ENCODE measurements around the gene KRT26. TPM values are rescaled to one million over a fixed set of nuclear protein-coding genes. Genes with fewer than 3 reads are reported as not detected.

Gene KRT26
- total and polyA plus RNA-seq, 9 donors = not detected

- no peaks in the 10 kb centered on the region for H3K4me1 ChIP-seq (ENCODE audit: insufficient read depth)
- H3K27me3 ChIP-seq = no peaks in the 10 kb centered on the region
- WGBS, 3 donors = 17 to 24% (median 21%) methylated on average over 1 of the region's 1 CpG
- H3K36me3 ChIP-seq = no peaks in the 10 kb centered on the region
- no peak overlapping the region for H3K4me3 ChIP-seq
- TF ChIP-seq CTCF (IDR thresholded peaks at IDR 0.05) (no peak), POLR2A (IDR thresholded peaks at IDR 0.05) (no peak), EP300 (IDR thresholded peaks at IDR 0.05) (no peak)
- H3K9me3 ChIP-seq = peaks cover 3 to 4% of the 10 kb centered on the region in 2 donors
- DNase-seq = no peak
- H3K27ac ChIP-seq = no peak overlapping the region
- intact Hi-C loops (cut with DNase I) = no loop called here
Measured at GRCh38 chr17:40760105-40761016, 11.6 kb downstream of the KRT26 start.

- Histone ChIP-seq H3K4me1 (ENCODE audit: insufficient read depth) (no peaks in the 10 kb centered on the region), H3K27me3 (no peaks in the 10 kb centered on the region), H3K36me3 (no peaks in the 10 kb centered on the region), H3K4me3 (no peak within 1 kb of the TSS), H3K27ac (no peak within 1 kb of the TSS), H3K9me3 (peaks cover 0 to 2% of the 10 kb centered on the region in 2 donors)
- DNase-seq = no peak
- WGBS, 3 donors = 66 to 71% (median 68%) methylated on average over 4 of the region's 4 CpGs
- no peak for TF ChIP-seq EP300 (IDR thresholded peaks at IDR 0.05)
- TF ChIP-seq POLR2A (IDR thresholded peaks at IDR 0.05) = no peak
- TF ChIP-seq CTCF (IDR thresholded peaks at IDR 0.05) = no peak
- intact Hi-C loops (cut with DNase I) = no loop called here
Measured at GRCh38 chr17:40755231-40755630, 16.8 kb downstream of the KRT26 start, which contains the start of gene KRT25. Gene KRT25, minus strand, starts transcription at chr17:40755331. Its CDS starts 60 bp downstream, at chr17:40755271.

- intact Hi-C loops (cut with DNase I) = no loop called here
- Histone ChIP-seq H3K27ac (no peak overlapping the region), H3K36me3 (no peaks in the 10 kb centered on the region), H3K9me3 (no peaks in the 10 kb centered on the region), H3K4me3 (no peak overlapping the region), H3K4me1 (ENCODE audit: insufficient read depth) (no peaks in the 10 kb centered on the region), H3K27me3 (no peaks in the 10 kb centered on the region)
- 91% methylated on average over 3 of the region's 3 CpGs for WGBS, 3 donors
- DNase-seq = no peak
- TF ChIP-seq POLR2A (IDR thresholded peaks at IDR 0.05) = no peak
- TF ChIP-seq CTCF (IDR thresholded peaks at IDR 0.05) = no peak
- no peak for TF ChIP-seq EP300 (IDR thresholded peaks at IDR 0.05)
Measured at GRCh38 chr17:40753804-40754203, 18.2 kb downstream of the KRT26 start.

- H3K4me1 ChIP-seq (ENCODE audit: insufficient read depth) = no peaks in the 10 kb centered on the region
- no peaks in the 10 kb centered on the region for H3K36me3 ChIP-seq
- H3K4me3 ChIP-seq = no peak overlapping the region
- 82 to 85% (median 84%) methylated on average over 14 of the region's 14 CpGs for WGBS, 3 donors
- H3K27ac ChIP-seq = no peak overlapping the region
- DNase-seq = no peak
- no peaks in the 10 kb centered on the region for H3K27me3 ChIP-seq
- H3K9me3 ChIP-seq = no peaks in the 10 kb centered on the region
- TF ChIP-seq POLR2A (IDR thresholded peaks at IDR 0.05) (no peak), CTCF (IDR thresholded peaks at IDR 0.05) (no peak), EP300 (IDR thresholded peaks at IDR 0.05) (no peak)
- intact Hi-C loops (cut with DNase I) = no loop called here
Measured at GRCh38 chr17:40751065-40751464, 20.9 kb downstream of the KRT26 start.

Measured in ovary (tissue), 9 donors.